UCSD-AML1 (cell line): ENCODE measurements around the gene MED16.
A peak's percentile ranks its signal among the peaks of the same experiment; 100 is the strongest.
"Not testable (repeated sequence)": the region's sequence is repeated elsewhere in the genome, so short reads cannot be mapped to it uniquely, and the experiment has no call there.

ENCODE experiments used
- DNase-seq: peaks from one replicate; lab custom pipeline; 2025; ENCODE audit not compliant: unreplicated experiment; lab: John Stamatoyannopoulos, UW

MED16 gene

GRCh38 chr19:911197-912033 is 18.4 kb upstream of the MED16 start:
- no peak for DNase-seq

GRCh38 chr19:907183-907853 is 14.3 kb upstream of the MED16 start:
- DNase-seq = peak; percentile 85

GRCh38 chr19:906480-906879 is 13.5 kb upstream of the MED16 start:
- no peak for DNase-seq

DNA sequence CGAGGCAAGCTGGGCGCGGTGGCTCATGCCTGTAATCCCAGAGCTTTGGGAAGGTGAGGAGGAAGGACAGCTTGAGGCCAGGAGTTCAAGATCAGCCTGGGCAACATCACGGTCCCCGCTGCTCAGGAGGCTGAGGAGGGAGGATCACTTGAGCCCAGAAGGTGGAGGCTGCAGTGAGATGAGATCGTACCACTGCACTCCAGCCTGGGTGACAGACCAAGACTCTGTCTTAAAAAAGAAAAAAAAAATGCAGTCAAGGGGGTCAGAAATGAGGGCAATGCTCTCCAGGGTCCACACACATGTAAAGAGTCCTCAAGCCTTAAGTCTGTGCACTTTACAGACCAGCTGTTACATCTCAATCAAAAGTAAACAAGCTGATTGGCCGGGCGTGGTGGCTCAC is 11.6 kb upstream of the MED16 start:
- no peak for DNase-seq

GRCh38 chr19:903266-903797 is 10.3 kb upstream of the MED16 start:
- no peak for DNase-seq

- no peak for DNase-seq
Measured at GRCh38 chr19:902446-903226, 9.6 kb upstream of the MED16 start.

DNA sequence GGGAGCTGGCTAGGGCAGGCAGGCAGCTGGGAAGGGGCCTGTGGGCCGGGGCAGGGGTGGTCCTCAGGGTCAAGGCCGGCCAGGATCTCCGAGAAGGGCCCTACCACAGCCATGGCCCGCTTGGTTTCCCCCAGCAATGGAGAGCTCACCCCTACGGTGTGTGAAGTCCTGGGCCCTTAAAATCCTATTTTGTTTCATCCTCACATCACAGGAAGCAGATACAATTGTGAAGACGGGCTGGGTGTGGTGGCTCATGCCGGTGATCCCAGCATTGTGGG is 9.0 kb upstream of the MED16 start:
- no peak for DNase-seq

GRCh38 chr19:901216-902092 is 8.5 kb upstream of the MED16 start:
- no peak for DNase-seq

GRCh38 chr19:900302-901111 is 7.5 kb upstream of the MED16 start:
- no peak for DNase-seq

DNA sequence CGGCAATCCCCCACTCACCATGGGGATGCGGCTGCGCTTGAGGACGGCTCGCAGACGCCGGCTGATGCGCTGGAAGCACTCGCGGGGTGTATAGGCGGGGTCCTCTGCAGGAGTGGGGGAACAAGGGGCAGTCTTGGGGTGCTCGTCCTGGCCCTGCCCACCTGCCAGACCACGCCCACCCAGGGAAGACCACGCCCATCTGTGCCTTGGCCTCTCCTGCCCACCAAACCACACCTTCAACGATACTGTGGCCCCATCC is 7.0 kb upstream of the MED16 start:
- no peak for DNase-seq

GRCh38 chr19:899336-900042 is 6.5 kb upstream of the MED16 start:
- peak; percentile 50 for DNase-seq

DNA sequence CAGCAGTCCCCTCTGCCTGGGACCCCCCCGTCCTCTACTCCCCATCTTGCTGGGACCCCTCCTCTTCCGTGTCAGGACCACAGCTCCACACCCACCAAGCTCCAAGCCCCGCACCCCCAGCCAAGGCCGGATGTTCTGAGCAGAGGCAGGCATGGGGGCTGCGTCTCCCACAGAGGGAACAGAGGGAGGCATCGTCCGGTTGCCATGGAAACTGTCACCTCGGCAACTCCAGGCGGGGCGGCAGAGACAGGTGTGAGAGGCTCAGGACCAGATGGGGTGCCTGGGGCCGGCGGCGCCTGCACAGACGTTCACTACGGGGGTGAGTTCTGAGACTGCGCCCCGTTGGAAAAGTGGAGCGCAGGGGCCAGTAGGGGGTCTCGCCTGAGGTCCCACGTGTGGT is 5.7 kb upstream of the MED16 start:
- no peak for DNase-seq

GRCh38 chr19:897442-898039 is 4.6 kb upstream of the MED16 start:
- no peak for DNase-seq

- no peak for DNase-seq
Measured at GRCh38 chr19:896999-897398, 4.0 kb upstream of the MED16 start.

GRCh38 chr19:896434-896833 is 3.4 kb upstream of the MED16 start:
- no peak for DNase-seq

DNA sequence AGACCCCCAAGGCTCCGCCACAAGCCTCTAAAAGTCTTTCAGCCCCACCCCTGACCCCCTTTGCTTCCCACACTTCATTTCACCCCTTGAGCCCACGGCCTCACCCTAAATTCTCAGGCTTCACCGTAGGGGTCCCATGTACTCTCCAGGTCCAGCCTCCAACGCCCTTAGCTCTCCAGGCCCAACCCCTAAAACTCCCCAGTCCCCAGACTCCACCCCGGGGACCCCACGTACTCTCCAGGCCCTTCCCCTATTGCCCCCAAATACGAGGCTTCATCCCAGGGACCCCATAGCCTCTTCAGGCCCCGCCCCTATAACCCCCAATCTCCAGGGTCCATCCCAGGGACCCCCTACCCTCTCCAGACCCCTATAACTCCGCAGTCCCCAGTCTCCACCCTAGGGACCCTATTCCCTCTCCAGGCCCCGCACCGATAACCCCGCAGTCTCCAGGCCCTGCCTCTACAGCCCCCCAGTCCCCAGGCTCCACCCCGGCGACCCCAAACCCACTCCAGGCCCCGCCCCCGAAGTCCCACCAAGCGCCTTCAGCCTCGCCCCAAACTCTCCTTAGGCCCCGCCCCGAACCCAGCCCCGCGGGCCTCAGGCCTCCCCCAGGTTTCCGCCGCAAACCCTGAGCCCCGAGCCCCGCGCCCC is 619 bp downstream of the MED16 start:
- DNase-seq = no peak

DNA sequence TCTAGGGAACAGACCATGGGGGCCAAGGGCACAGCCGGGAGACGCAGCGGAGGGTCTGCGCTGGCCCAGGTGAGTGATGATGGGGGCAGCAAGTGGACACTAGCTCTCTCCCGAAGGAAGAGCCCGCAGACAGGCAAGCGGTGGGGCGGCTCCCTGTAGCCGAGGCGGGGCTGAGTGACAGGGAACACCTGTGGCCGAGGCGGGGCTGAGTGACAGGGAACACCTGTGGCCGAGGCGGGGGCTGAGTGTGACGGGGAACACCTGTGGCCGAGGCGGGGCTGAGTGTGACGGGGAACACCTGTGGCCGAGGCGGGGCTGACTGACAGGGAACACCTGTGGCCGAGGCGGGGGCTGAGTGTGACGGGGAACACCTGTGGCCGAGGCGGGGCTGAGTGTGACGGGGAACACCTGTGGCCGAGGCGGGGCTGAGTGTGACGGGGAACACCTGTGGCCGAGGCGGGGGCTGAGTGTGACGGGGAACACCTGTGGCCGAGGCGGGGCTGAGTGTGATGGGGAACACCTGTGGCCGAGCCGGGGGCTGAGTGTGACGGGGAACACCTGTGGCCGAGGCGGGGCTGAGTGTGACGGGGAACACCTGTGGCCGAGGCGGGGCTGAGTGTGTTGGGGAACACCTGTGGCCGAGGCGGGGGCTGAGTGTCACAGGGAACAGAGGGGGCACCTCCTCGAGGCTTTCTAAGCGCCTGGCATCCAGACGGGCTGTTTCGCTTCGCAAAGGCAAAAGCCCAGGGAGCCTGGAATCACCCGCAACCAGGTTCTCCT is 1.4 kb downstream of the MED16 start:
- not testable (repeated sequence) for DNase-seq

DNA sequence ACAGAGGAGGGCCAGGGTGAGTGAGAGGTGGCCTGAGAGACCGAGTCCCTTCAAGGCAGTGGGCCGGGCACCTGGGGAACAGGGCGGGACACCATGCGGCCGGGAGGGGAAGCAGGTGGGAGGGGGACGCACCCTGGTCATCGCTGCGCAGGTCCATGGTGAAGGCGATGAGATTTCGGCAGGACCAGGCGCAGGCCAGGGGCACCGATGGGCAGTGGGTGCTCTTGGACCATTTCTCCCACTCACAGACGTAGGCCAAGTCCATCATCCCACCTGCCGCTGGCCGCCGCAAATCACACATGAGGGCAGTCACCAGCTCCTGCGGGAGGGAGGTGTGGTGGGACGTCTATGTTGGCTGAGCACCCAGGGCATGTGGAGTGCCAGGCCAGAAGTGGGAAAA is 2.2 kb downstream of the MED16 start:
- DNase-seq = no peak
